CD4-positive, alpha-beta T cell treated with Interleukin-17A for 4 hours (primary cell): ENCODE measurements around the gene FRMD8.

Source experiments
- DNase-seq: peaks from one replicate; pipeline ENCODE4 v3.0.0-alpha.2; 2020; ENCODE audit warnings: mixed read lengths

The FRMD8 gene

GRCh38 chr11:65377036-65377435, 9.4 kb upstream of the FRMD8 start:
- DNase-seq = no peak

GRCh38 chr11:65377777-65378176, 8.7 kb upstream of the FRMD8 start:
- DNase-seq = no peak

- peak; percentile 32 for DNase-seq
Measured at GRCh38 chr11:65378208-65378927, 8.1 kb upstream of the FRMD8 start.

GRCh38 chr11:65378928-65379638, 7.4 kb upstream of the FRMD8 start:
- DNase-seq = no peak

GRCh38 chr11:65379698-65380459, 6.6 kb upstream of the FRMD8 start:
- DNase-seq = no peak

- no peak for DNase-seq
Measured at GRCh38 chr11:65380460-65381119, 5.8 kb upstream of the FRMD8 start.

GRCh38 chr11:65381716-65382032, 4.8 kb upstream of the FRMD8 start:
- DNase-seq = no peak

- DNase-seq = peak; percentile 96
Measured at GRCh38 chr11:65382033-65382803, 4.2 kb upstream of the FRMD8 start, which contains the start of gene SLC25A45. Gene SLC25A45, minus strand, starts transcription at chr11:65382646. Its CDS starts 695 bp downstream, at chr11:65381951.

- no peak for DNase-seq
Measured at GRCh38 chr11:65382804-65383368, 3.6 kb upstream of the FRMD8 start.

- no peak for DNase-seq
Measured at GRCh38 chr11:65383778-65384177, 2.7 kb upstream of the FRMD8 start.

GRCh38 chr11:65384301-65384889, 2.0 kb upstream of the FRMD8 start:
- DNase-seq = peak; percentile 50

GRCh38 chr11:65388731-65389130, 2.3 kb downstream of the FRMD8 start:
- no peak for DNase-seq

GRCh38 chr11:65389294-65389980, 3.0 kb downstream of the FRMD8 start:
- no peak for DNase-seq

- no peak for DNase-seq
Measured at GRCh38 chr11:65390099-65390941, 3.9 kb downstream of the FRMD8 start.

- no peak for DNase-seq
Measured at GRCh38 chr11:65390996-65391395, 4.6 kb downstream of the FRMD8 start.

- DNase-seq = no peak
Measured at GRCh38 chr11:65392186-65392829, 5.9 kb downstream of the FRMD8 start.

- DNase-seq = no peak
Measured at GRCh38 chr11:65392899-65393298, 6.5 kb downstream of the FRMD8 start.

GRCh38 chr11:65393513-65394079, 7.2 kb downstream of the FRMD8 start:
- no peak for DNase-seq

- DNase-seq = no peak
Measured at GRCh38 chr11:65394125-65394536, 7.7 kb downstream of the FRMD8 start.
